NOMO-1 treated with dmso at 0.1 percent for 144 hours (cell line): ENCODE measurements around the gene PDIK1L.

Experiments
- DNase-seq: peaks from one replicate; lab custom pipeline; 2025; ENCODE audit not compliant: unreplicated experiment; lab: John Stamatoyannopoulos, UW

PDIK1L gene

GRCh38 chr1:26153966-26154532 lies 42.4 kb downstream of the PDIK1L start:
- no peak for DNase-seq

GRCh38 chr1:26154750-26155149 lies 43.1 kb downstream of the PDIK1L start:
- DNase-seq: no peak

- DNase-seq: no peak
Measured at GRCh38 chr1:26155370-26156284, 44.0 kb downstream of the PDIK1L start.

GRCh38 chr1:26156285-26157038 lies 44.8 kb downstream of the PDIK1L start:
- DNase-seq: no peak

GRCh38 chr1:26158271-26158907 lies 46.8 kb downstream of the PDIK1L start:
- no peak for DNase-seq

GRCh38 chr1:26158908-26159742 lies 47.5 kb downstream of the PDIK1L start, which contains the start of gene FAM110D:
TSS of gene FAM110D (plus strand) at chr1:26159079. CDS start at chr1:26161292, 2,213 bp downstream.
- DNase-seq: no peak

- DNase-seq: no peak
Measured at GRCh38 chr1:26159743-26160039, 48.1 kb downstream of the PDIK1L start.

- no peak for DNase-seq
Measured at GRCh38 chr1:26160527-26161414, 49.1 kb downstream of the PDIK1L start.

- DNase-seq: no peak
Measured at GRCh38 chr1:26161415-26162219, 50.0 kb downstream of the PDIK1L start.

- no peak for DNase-seq
Measured at GRCh38 chr1:26162220-26162709, 50.6 kb downstream of the PDIK1L start.

- no peak for DNase-seq
Measured at GRCh38 chr1:26163684-26164035, 52.0 kb downstream of the PDIK1L start.

- DNase-seq: no peak
Measured at GRCh38 chr1:26164036-26164860, 52.6 kb downstream of the PDIK1L start.

GRCh38 chr1:26164861-26165842 lies 53.5 kb downstream of the PDIK1L start:
- no peak for DNase-seq

GRCh38 chr1:26166719-26167281 lies 55.2 kb downstream of the PDIK1L start:
- DNase-seq: no peak

GRCh38 chr1:26168410-26169197 lies 57.0 kb downstream of the PDIK1L start, which contains the start of gene C1orf232:
TSS of gene C1orf232 (minus strand) at chr1:26168963. CDS start at chr1:26168499, 464 bp downstream.
- no peak for DNase-seq
